NB4 (cell line): ENCODE data around the gene SYT11.

ENCODE experiments used
- CTCF ChIP-seq: IDR thresholded peaks from one replicate; pipeline ENCODE4 v1.5.1; 2012; ENCODE audit warnings: low read depth, low read length
- POLR2A ChIP-seq: IDR thresholded peaks from 2 replicates; pipeline ENCODE4 v1.6.1; 2011; ENCODE audit warnings: mild to moderate bottlenecking; ENCODE audit not compliant: insufficient read length; ENCODE audit errors: extremely low read depth

- TF ChIP-seq CTCF (no peak), POLR2A (no peak)
Measured at GRCh38 chr1:155899683-155900082, 40.3 kb downstream of the SYT11 start.
